ENCODE measurements around the gene POU3F1. TPM values are rescaled to one million over a fixed set of nuclear protein-coding genes. Genes with fewer than 3 reads are reported as not detected.
A peak's percentile ranks its signal among the peaks of the same experiment; 100 is the strongest.

Gene POU3F1
- under 1 TPM; 0.54 to 0.76 (median 0.65) TPM for polyA plus RNA-seq (ENCODE audit: insufficient read length in 3 of 3)

- no peak for DNase-seq (ENCODE audit: low read depth in 3 of 3, low spot score in 2 of 3)
These were observed at the start of gene POU3F1 for GRCh38 chr1:38046333-38046883. Gene POU3F1 (minus strand): TSS chr1:38046793. CDS start chr1:38046743, 50 bp downstream.

- DNase-seq (ENCODE audit: low read depth in 3 of 3, low spot score in 2 of 3), result no peak
These were observed 48.9 kb upstream of the POU3F1 start for GRCh38 chr1:38095454-38095931.

- DNase-seq (ENCODE audit: low read depth in 3 of 3, low spot score in 2 of 3), result no peak
These were observed 48.2 kb upstream of the POU3F1 start for GRCh38 chr1:38094711-38095290.

- no peak for DNase-seq (ENCODE audit: low read depth in 3 of 3, low spot score in 2 of 3)
These were observed 47.3 kb upstream of the POU3F1 start for GRCh38 chr1:38093569-38094520.

GRCh38 chr1:38092256-38092655 lies 45.7 kb upstream of the POU3F1 start:
- DNase-seq (ENCODE audit: low read depth in 3 of 3, low spot score in 2 of 3), result no peak

- no peak for DNase-seq (ENCODE audit: low read depth in 3 of 3, low spot score in 2 of 3)
These were observed 44.2 kb upstream of the POU3F1 start for GRCh38 chr1:38090796-38091195.

- no peak for DNase-seq (ENCODE audit: low read depth in 3 of 3, low spot score in 2 of 3)
These were observed 43.2 kb upstream of the POU3F1 start for GRCh38 chr1:38089712-38090360.

GRCh38 chr1:38088791-38089190 lies 42.2 kb upstream of the POU3F1 start:
- no peak for DNase-seq (ENCODE audit: low read depth in 3 of 3, low spot score in 2 of 3)

- no peak for DNase-seq (ENCODE audit: low read depth in 3 of 3, low spot score in 2 of 3)
These were observed 41.8 kb upstream of the POU3F1 start for GRCh38 chr1:38088366-38088765.

- DNase-seq (ENCODE audit: low read depth in 3 of 3, low spot score in 2 of 3), result no peak
These were observed 41.1 kb upstream of the POU3F1 start for GRCh38 chr1:38087676-38088075.

GRCh38 chr1:38085666-38086330 lies 39.2 kb upstream of the POU3F1 start:
- DNase-seq (ENCODE audit: low read depth in 3 of 3, low spot score in 2 of 3), result no peak

GRCh38 chr1:38084700-38085099 lies 38.1 kb upstream of the POU3F1 start:
- DNase-seq (ENCODE audit: low read depth in 3 of 3, low spot score in 2 of 3), result no peak

- no peak for DNase-seq (ENCODE audit: low read depth in 3 of 3, low spot score in 2 of 3)
These were observed 37.5 kb upstream of the POU3F1 start for GRCh38 chr1:38084113-38084512.

- no peak for DNase-seq (ENCODE audit: low read depth in 3 of 3, low spot score in 2 of 3)
These were observed 36.9 kb upstream of the POU3F1 start for GRCh38 chr1:38083541-38083940.

- no peak for DNase-seq (ENCODE audit: low read depth in 3 of 3, low spot score in 2 of 3)
These were observed 36.2 kb upstream of the POU3F1 start for GRCh38 chr1:38082769-38083263.

- no peak for DNase-seq (ENCODE audit: low read depth in 3 of 3, low spot score in 2 of 3)
These were observed 32.4 kb upstream of the POU3F1 start for GRCh38 chr1:38079019-38079418.

- DNase-seq (ENCODE audit: low read depth in 3 of 3, low spot score in 2 of 3), result no peak
These were observed 31.0 kb upstream of the POU3F1 start for GRCh38 chr1:38077523-38078147.

- no peak for DNase-seq (ENCODE audit: low read depth in 3 of 3, low spot score in 2 of 3)
These were observed 29.9 kb upstream of the POU3F1 start for GRCh38 chr1:38076455-38076854.

- peak in 1 of 3 donors; percentile 68 for DNase-seq (ENCODE audit: low read depth in 3 of 3, low spot score in 2 of 3)
These were observed 29.4 kb upstream of the POU3F1 start for GRCh38 chr1:38076038-38076437.

- DNase-seq (ENCODE audit: low read depth in 3 of 3, low spot score in 2 of 3), result no peak
These were observed 28.6 kb upstream of the POU3F1 start for GRCh38 chr1:38075191-38075590.

All from right renal cortex interstitium (tissue), 3 donors.